Measurements from ENCODE around the gene SLC7A7.
"Not testable (repeated sequence)": the region's sequence is repeated elsewhere in the genome, so short reads cannot be mapped to it uniquely, and the experiment has no call there.

The SLC7A7 gene

DNA sequence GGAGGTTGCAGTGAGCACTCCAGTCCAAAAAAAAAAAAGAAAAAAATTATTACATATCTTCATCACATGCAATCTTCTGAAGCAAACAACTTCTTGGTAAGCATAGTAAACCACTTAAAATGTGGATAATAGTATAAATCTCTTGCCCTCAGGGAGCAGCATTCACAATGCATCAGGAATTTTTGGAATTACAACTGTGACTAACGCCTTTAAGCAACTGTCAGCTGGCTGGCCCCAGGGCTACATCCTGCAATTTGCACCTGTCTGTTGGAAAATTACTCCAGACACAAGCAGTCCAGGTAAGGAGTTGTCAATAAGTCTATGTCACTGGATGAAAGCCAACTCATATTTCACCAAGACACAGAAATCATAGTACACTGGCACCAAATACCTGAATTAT lies 5.5 kb upstream of the SLC7A7 start:
- DNase-seq: no peak

DNA sequence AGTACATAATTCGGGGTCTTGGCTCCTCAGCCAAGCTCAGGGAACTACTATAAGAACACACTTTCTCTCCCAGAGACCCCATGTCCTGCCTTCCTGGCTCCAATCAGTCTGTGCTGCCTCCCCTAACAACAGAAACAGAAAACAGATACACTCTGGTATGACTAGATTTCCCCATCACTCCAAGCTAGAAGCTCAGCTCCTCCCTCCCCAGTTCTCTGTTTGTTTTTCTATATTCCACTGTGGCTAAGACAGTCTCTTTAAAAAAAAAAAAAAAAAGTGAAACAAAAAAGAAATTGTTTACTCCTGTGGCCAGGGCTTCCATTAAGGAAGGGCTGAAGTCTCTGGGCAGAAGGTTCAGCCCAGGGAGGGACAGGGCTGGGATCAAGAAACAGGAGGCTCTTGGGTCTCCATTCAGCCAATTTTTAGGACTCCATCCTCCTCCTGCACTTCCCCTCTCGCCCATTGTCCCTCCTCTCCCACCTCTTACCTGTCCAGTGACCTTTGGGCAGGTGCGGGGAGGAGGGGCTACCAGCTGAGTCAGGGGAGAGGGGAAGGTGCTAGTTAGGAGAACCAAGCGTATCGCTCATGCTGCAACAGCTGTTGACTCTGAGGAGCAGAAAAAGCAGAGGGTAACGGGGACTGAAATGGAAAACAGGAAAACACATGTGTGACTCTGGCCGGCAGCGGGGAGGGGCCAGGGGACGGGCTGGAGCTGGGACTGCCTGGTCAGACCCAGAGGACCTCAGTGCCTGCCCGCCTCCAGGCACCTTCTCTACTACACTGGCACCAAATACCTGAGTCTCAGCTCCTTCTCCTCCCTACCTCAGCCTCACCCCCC lies 4.1 kb upstream of the SLC7A7 start:
- no peak for DNase-seq

DNA sequence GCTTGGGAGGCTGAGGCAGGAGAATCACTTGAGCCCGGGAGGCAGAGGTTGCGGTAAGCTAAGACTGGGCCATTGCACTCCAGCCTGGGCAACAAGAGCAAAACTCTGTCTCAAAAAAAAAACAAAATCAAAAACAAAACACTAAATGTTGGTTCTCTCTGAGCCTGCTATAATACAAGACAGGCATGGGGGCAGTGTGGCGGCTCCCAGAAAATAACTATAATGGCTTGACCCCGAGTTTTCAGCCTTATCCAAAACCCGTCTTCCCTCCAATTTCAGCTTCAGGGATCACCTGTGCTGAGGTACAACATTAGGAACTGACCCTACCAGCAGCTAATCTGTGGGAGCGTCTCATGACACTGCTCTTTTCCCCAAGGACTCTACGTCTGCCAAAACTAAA lies 862 bp downstream of the SLC7A7 start:
- no peak for DNase-seq

GRCh38 chr14:22813145-22813544 lies 2.1 kb downstream of the SLC7A7 start:
- DNase-seq: no peak

- DNase-seq: no peak
These were observed 2.5 kb downstream of the SLC7A7 start for GRCh38 chr14:22812744-22813143.

DNA sequence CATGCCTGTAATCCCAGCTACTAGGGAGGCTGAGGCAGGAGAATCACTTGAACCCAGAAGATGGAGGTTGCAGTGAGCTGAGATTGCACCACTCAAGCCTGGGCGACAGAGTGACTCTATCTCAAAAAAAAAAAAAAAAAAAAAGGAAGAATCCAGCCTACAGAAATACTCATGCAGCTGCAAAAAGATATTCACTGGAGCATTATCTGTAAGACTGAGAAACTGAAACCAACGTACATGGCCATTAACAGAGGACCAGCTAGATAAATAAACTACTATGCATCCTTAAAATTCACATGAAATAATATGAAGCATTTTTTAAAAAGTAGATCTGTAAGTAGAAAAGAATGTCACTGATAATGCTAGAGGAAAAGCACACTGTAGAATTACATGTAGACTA lies 3.5 kb downstream of the SLC7A7 start:
- DNase-seq: no peak

DNA sequence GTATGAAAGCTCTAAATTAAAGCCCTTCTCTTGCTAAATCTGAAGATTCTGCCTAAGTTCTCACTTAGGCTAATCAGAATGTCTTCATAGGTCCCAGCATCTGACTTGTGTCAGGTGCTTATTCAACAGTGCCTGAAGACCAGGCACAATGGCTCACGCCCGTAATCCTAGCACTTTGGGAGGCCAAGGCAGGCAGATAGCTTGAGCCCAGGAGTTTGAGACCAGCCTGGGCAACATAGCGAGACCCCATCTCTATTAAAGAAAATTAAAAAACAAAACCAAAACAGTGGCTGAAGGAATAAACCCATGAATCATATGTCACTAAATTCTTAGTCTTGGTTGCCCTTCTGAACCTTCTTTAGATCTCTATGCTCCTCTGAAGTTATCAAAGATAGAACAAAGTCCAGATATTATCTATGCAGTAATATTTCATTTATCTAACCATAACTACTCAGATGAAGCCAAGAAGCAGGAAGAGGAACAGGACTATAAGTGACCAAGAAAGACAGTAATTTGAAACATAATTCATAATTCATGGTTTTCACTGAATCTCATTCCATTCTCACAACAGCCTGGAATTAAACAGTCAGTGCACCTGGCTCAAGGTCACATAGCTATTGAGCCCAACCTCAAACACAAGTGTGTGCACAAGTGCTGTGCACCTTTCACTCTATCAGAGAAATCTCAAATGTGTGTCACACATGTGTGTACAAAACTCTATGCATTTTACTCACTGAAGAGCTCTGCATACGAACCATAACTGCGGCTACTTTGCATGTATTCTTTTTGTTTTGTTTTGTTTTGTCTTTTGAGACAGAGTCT lies 6.6 kb downstream of the SLC7A7 start:
- no peak for DNase-seq

DNA sequence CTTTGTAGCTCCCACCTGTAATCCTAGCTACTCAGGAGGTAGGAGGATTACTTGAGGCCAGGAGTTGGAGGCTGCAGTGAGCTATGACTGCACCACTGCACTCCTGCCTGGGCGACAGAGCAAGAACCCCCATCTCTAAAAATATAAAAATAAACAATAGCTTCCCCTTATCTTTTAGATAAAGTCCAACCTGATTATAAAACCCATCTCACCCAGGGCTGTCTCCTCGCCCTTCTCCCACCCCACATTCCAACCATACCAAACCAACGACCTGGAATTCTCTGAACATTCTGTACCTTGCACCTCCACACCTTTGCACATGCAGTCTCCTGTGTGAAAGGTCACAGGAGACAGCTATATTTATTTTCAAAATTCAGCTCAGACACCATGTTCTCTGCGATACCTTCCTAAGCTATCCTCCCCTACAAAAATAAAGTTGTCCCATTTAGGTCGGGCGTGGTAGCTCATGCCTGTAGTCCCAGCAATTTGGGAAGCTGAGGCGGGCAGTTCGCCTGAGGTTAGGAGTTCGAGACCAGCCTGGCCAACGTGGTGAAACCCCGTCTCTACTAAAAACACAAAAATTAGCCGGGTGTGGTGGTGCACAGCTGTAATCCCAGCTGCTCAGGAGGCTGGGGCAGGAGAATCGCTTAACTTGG lies 7.7 kb downstream of the SLC7A7 start:
- no peak for DNase-seq

- DNase-seq: not testable (repeated sequence)
These were observed 10.0 kb downstream of the SLC7A7 start for GRCh38 chr14:22805235-22805634.

DNA sequence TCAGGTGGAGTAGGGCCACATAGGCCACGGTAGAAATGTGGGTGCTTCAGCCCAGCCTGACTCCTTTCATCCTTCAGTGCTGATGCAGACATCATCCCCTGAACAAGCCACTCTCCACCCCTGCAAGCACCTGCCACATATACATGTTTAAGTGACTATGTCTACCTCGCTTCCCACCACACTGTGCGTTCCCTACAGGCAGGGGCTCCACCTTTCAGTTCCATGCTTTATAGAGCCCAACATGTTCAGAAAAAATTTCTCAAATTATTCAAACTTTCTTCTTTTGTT lies 11.6 kb downstream of the SLC7A7 start:
- no peak for DNase-seq

- DNase-seq: no peak
These were observed 12.2 kb downstream of the SLC7A7 start for GRCh38 chr14:22802860-22803686.

- DNase-seq: no peak
These were observed 13.5 kb downstream of the SLC7A7 start for GRCh38 chr14:22801716-22802115.

- DNase-seq: no peak
These were observed 14.9 kb downstream of the SLC7A7 start for GRCh38 chr14:22800346-22800745.

- DNase-seq: no peak
These were observed 16.7 kb downstream of the SLC7A7 start for GRCh38 chr14:22798528-22798927.

- DNase-seq: no peak
These were observed 18.0 kb downstream of the SLC7A7 start for GRCh38 chr14:22797017-22797917.

DNA sequence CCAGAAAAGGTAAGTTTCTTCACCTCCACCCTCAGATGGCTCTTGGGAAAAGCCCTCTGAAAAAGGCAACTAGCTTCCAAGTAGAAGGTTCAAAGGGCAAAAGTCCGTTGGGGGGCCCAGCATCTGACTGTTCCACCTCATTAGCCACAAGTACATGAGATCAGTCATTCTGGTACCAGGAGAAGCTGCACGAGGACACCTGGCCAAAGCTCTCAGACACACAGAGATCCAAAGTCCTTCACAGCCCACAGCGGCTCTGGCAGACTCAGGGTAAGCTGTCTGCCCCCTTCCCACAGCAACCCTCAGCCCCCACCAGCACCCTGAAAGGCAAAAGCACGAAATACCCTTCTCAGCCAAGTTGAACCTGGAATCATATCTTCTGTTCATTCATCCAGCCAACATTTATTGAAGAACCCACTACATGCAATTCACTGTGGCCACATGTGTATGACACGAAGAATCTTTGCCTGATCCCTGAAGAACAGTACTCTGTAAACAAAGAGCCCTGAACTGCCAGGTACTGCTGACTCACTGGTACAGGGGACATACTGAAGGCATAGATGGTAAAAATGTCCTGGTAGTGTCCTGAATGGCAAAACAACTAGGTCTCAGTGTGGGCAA lies 19.0 kb downstream of the SLC7A7 start:
- no peak for DNase-seq

- DNase-seq: no peak
These were observed 20.7 kb downstream of the SLC7A7 start for GRCh38 chr14:22794551-22794951.

- no peak for DNase-seq
These were observed 21.3 kb downstream of the SLC7A7 start for GRCh38 chr14:22793976-22794375.

DNA sequence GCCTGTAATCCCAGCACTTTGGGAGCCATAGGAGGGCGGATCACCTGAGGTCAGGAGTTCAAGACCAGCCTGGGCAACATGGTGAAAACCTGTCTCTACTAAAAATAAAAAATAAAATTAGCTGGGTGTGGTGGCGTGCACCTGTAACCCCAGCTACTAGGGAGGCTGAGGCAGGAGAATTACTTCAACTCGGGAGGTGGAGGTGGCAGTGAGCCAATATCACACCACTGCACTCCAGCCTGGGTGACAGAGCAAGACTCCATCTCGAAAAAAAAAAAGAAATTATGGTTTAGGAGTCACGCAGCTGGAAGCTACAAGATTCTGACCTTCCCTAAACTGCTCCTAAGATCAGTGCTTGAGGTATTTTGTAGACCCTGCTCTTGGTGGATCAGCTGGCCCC lies 21.7 kb downstream of the SLC7A7 start:
- not testable (repeated sequence) for DNase-seq

GRCh38 chr14:22792158-22792557 lies 23.1 kb downstream of the SLC7A7 start:
- DNase-seq: no peak

DNA sequence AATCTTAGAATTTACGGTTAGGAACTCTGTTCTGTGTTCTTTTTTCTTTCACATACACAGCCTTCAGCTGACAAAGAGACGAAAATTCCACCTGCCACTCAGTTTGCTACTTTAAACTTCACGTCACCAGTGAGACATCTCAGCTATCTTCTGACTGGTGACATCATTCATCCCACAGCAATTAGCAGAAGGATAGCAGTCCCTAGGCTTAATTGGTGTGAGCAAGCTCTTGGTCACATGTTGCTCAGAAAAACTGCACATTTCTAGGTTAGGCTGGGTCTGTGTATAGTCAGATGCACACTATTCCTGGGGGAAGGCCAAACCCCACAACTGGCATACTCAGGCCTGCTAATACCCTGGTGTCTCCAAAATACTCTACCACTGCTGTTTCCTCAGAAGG lies 23.9 kb downstream of the SLC7A7 start:
- no peak for DNase-seq
